GM19324 (cell line): ENCODE results near the gene ATRNL1.
"Not testable (repeated sequence)": the region's sequence is repeated elsewhere in the genome, so short reads cannot be mapped to it uniquely, and the experiment has no call there.

Source experiments
- ATAC-seq: cut with Tn5 transposase; IDR thresholded peaks from one replicate; pipeline ENCODE4 v1.9.1; 2021; ENCODE audit warnings: mild to moderate bottlenecking, moderate library complexity; ENCODE audit not compliant: unreplicated experiment, low FRiP score

The ATRNL1 gene

GRCh38 chr10:115827231-115828009 lies 734.3 kb downstream of the ATRNL1 start:
- no peak for ATAC-seq

GRCh38 chr10:115828182-115828581 lies 735.0 kb downstream of the ATRNL1 start:
- not testable (repeated sequence) for ATAC-seq

GRCh38 chr10:115829521-115830205 lies 736.5 kb downstream of the ATRNL1 start:
- ATAC-seq = no peak

- no peak for ATAC-seq
These were observed 737.3 kb downstream of the ATRNL1 start for GRCh38 chr10:115830265-115830970.

- ATAC-seq = no peak
These were observed 737.9 kb downstream of the ATRNL1 start for GRCh38 chr10:115831016-115831415.

- no peak for ATAC-seq
These were observed 740.0 kb downstream of the ATRNL1 start for GRCh38 chr10:115833119-115833518.

GRCh38 chr10:115844591-115844990 lies 751.4 kb downstream of the ATRNL1 start:
- no peak for ATAC-seq

GRCh38 chr10:115845921-115846320 lies 752.8 kb downstream of the ATRNL1 start:
- no peak for ATAC-seq

- no peak for ATAC-seq
These were observed 753.4 kb downstream of the ATRNL1 start for GRCh38 chr10:115846528-115846927.

GRCh38 chr10:115849197-115849596 lies 756.0 kb downstream of the ATRNL1 start:
- ATAC-seq = no peak

GRCh38 chr10:115850666-115851065 lies 757.5 kb downstream of the ATRNL1 start:
- ATAC-seq = no peak

- ATAC-seq = no peak
These were observed 758.5 kb downstream of the ATRNL1 start for GRCh38 chr10:115851695-115852094.

GRCh38 chr10:115854740-115855435 lies 761.7 kb downstream of the ATRNL1 start:
- no peak for ATAC-seq

- ATAC-seq = no peak
These were observed 763.4 kb downstream of the ATRNL1 start for GRCh38 chr10:115856580-115856979.

GRCh38 chr10:115857856-115858255 lies 764.7 kb downstream of the ATRNL1 start:
- no peak for ATAC-seq

GRCh38 chr10:115860182-115861107 lies 767.3 kb downstream of the ATRNL1 start:
- ATAC-seq = no peak

- ATAC-seq = no peak
These were observed 768.3 kb downstream of the ATRNL1 start for GRCh38 chr10:115861455-115861854.

GRCh38 chr10:115861864-115862263 lies 768.7 kb downstream of the ATRNL1 start:
- no peak for ATAC-seq

- no peak for ATAC-seq
These were observed 773.0 kb downstream of the ATRNL1 start for GRCh38 chr10:115866174-115866573.

- no peak for ATAC-seq
These were observed 773.5 kb downstream of the ATRNL1 start for GRCh38 chr10:115866691-115867090.
